Endothelial cell of umbilical vein (primary cell): Measurements from ENCODE around the gene HDLBP. TPM values are rescaled to one million over a fixed set of nuclear protein-coding genes. Genes with fewer than 3 reads are reported as not detected.

Experiments
- BruUV-seq: library from RNA; stranded (reverse); fragments of 400-500 nt; replicated peaks from 2 replicates; lab custom pipeline; 2021; lab: Mats Ljungman, UMichigan
- CTCF ChIA-PET: fragments of 300-600, 350-600 bp; sonication (Branson Sonifier 250); formaldehyde crosslinking; loops from one replicate; lab custom pipeline; 2021; ENCODE audit warnings: antibody characterized with exemption, inconsistent platforms; lab: Charles Lee
- POLR2A ChIA-PET: fragments of 300-600, 350-600 bp; sonication (Branson Sonifier 250); formaldehyde crosslinking; loops from one replicate; lab custom pipeline; 2021; ENCODE audit warnings: antibody characterized with exemption, inconsistent platforms; lab: Charles Lee
- DNase-seq: peaks from one replicate; pipeline ENCODE4 v3.0.0-alpha.2; 2011; ENCODE audit warnings: low read depth, low spot score
- FAIRE-seq: peaks from 2 replicates; lab custom pipeline; 2011; peaks lifted over from hg19 to GRCh38; lab: Jason Lieb, UNC
- H2AFZ ChIP-seq: 2 replicates; pipeline ENCODE4 v1.6.0; 2012; ENCODE audit warnings: low read depth, low read length, control low read depth, inconsistent platforms
- H3K27ac ChIP-seq: 2 replicates; pipeline ENCODE4 v1.5.1; 2011; ENCODE audit warnings: low read depth, mild to moderate bottlenecking, control low read depth, low read length, moderate library complexity; ENCODE audit not compliant: insufficient read depth
- H3K27me3 ChIP-seq, 2 experiments: 2 replicates each; pipeline versions ENCODE4 v1.6.0 to v1.6.1; 2011; ENCODE audit warnings: low read length in 2 of 2, mixed read lengths in 1 of 2; ENCODE audit not compliant: control insufficient read depth in 2 of 2, insufficient read depth in 2 of 2
- H3K36me3 ChIP-seq, 2 experiments: 2 replicates in 1 of 2; 3 replicates in 1 of 2; pipeline ENCODE4 v1.5.1; 2011; ENCODE audit warnings: low read length in 2 of 2, mild to moderate bottlenecking in 1 of 2, moderate library complexity in 1 of 2; ENCODE audit not compliant: control insufficient read depth in 2 of 2, insufficient read depth in 2 of 2; ENCODE audit errors: extremely low read depth in 1 of 2
- H3K4me1 ChIP-seq: 3 replicates; pipeline ENCODE4 v1.5.1; 2011; ENCODE audit warnings: mild to moderate bottlenecking, low read length; ENCODE audit not compliant: control insufficient read depth, insufficient read depth; ENCODE audit errors: extremely low read depth
- H3K4me2 ChIP-seq: 2 replicates; pipeline ENCODE4 v1.6.1; 2011; ENCODE audit warnings: low read length, control low read depth, mixed read lengths; ENCODE audit not compliant: insufficient read depth
- H3K4me3 ChIP-seq, 3 experiments: fragments of 200-600 bp in 1 of 3; sonication (generic), shearing (Covaris generic) in 1 of 3; replicated peaks in 1 of 3; 2 replicates each; pipeline ENCODE4 v1.5.1; 2011 to 2016; ENCODE audit warnings: control low read depth in 3 of 3, low read length in 3 of 3, mild to moderate bottlenecking in 2 of 3, inconsistent platforms in 1 of 3, low read depth in 1 of 3, moderate library complexity in 1 of 3; ENCODE audit not compliant: insufficient read depth in 1 of 3
- H3K79me2 ChIP-seq: 2 replicates; pipeline ENCODE4 v1.6.0; 2012; ENCODE audit warnings: low read length, inconsistent platforms; ENCODE audit not compliant: control insufficient read depth, insufficient read depth
- H3K9ac ChIP-seq: replicated peaks from 2 replicates; pipeline ENCODE3; 2011; ENCODE audit warnings: low read length, control low read depth; ENCODE audit not compliant: insufficient read depth; ENCODE audit errors: extremely low read depth
- H3K9me1 ChIP-seq: replicated peaks from 3 replicates; pipeline ENCODE4 v1.6.0; 2011; ENCODE audit warnings: mild to moderate bottlenecking, low read length; ENCODE audit not compliant: control insufficient read depth, insufficient read depth; ENCODE audit errors: extremely low read depth
- H3K9me3 ChIP-seq: replicated peaks from 2 replicates; pipeline ENCODE4 v1.5.1; 2012; ENCODE audit warnings: low read length, inconsistent platforms; ENCODE audit not compliant: control insufficient read depth, insufficient read depth
- H4K20me1 ChIP-seq: replicated peaks from 2 replicates; pipeline ENCODE3; 2011; ENCODE audit warnings: mild to moderate bottlenecking, low read length; ENCODE audit not compliant: control insufficient read depth, insufficient read depth; ENCODE audit errors: extremely low read depth
- EZH2 ChIP-seq: IDR thresholded peaks from 2 replicates; pipeline ENCODE4 v1.6.1; 2012; ENCODE audit warnings: borderline replicate concordance, low read depth, mild to moderate bottlenecking, moderate library complexity, low read length, inconsistent platforms; ENCODE audit not compliant: severe bottlenecking
- FOS ChIP-seq: IDR thresholded peaks from 2 replicates; pipeline ENCODE4 v1.6.1; 2011; ENCODE audit warnings: mild to moderate bottlenecking, low read length, moderate library complexity, borderline replicate concordance; ENCODE audit not compliant: insufficient read depth
- GATA2 ChIP-seq: IDR thresholded peaks from 2 replicates; pipeline ENCODE4 v1.7.0; 2011; ENCODE audit warnings: low read depth, mild to moderate bottlenecking, moderate library complexity, mixed read lengths, low read length; ENCODE audit not compliant: insufficient read length, insufficient read depth
- JUN ChIP-seq: IDR thresholded peaks from 2 replicates; pipeline ENCODE4 v1.6.1; 2011; ENCODE audit warnings: borderline replicate concordance, low read depth; ENCODE audit not compliant: insufficient read length, insufficient read depth
- MYC ChIP-seq: IDR thresholded peaks from one replicate; pipeline ENCODE4 v1.6.1; 2011; ENCODE audit warnings: mild to moderate bottlenecking, low read depth, low read length
- POLR2A ChIP-seq: IDR thresholded peaks from 2 replicates; pipeline ENCODE4 v1.6.1; 2012; ENCODE audit warnings: low read depth, mild to moderate bottlenecking, control low read depth, low read length
- POLR2AphosphoS5 ChIP-seq: IDR thresholded peaks from 2 replicates; pipeline ENCODE4 v1.6.1; 2012; ENCODE audit warnings: low read depth, mild to moderate bottlenecking, control low read depth, low read length, moderate library complexity; ENCODE audit not compliant: insufficient read depth
- dilution Hi-C: fragments of 300-500 bp; cut with MboI; formaldehyde crosslinking; loops from one replicate; pipeline ENCODE4 v1.15.0; 2019; ENCODE audit warnings: low sequenced_read_pairs; ENCODE audit not compliant: extremely low pct_ligation_motif_present
- intact Hi-C: fragments of 100-400 bp; cut with micrococcal nuclease; formaldehyde crosslinking; loops from one replicate; pipeline ENCODE4 v1.10.0; 2022
- polyA plus RNA-seq, 4 experiments: library from polyadenylated mRNA; depleted of rRNA in 3 of 4; stranded (reverse) in 3 of 4; unstranded in 1 of 4; fragments of >200 nt; gene quantifications; 2 replicates each; pipeline versions ENCODE4 v1.2.1 to v1.2.3, GENCODE V29; 2011 to 2012; ENCODE audit warnings: missing spikeins in 1 of 4
- total RNA-seq: library from RNA; stranded (reverse); gene quantifications from 2 replicates; pipeline ENCODE4 v1.2.3, GENCODE V29; 2021
- TF ChIP-seq, protein P1 (sequence below), 2 donors: IDR thresholded peaks; 1 replicate in 1 of 2; 2 replicates in 1 of 2; pipeline ENCODE4 v1.5.1; 2011; ENCODE audit warnings: low read length in 2 of 2, mild to moderate bottlenecking in 2 of 2, moderate library complexity in 2 of 2, control low read depth in 1 of 2, inconsistent platforms in 1 of 2, low read depth in 1 of 2; ENCODE audit not compliant: insufficient read depth in 1 of 2; ENCODE audit errors: extremely low read depth in 1 of 2
- TF ChIP-seq, protein P2 (sequence below): IDR thresholded peaks from 2 replicates; pipeline ENCODE4 v1.6.1; 2011; ENCODE audit not compliant: insufficient read depth, insufficient read length

HDLBP gene
- total and polyA plus RNA-seq, 2 donors (not counting 3 experiments of a cell fraction or from before 2014, with no cell fraction given), result 379 to 569 TPM

DNA sequence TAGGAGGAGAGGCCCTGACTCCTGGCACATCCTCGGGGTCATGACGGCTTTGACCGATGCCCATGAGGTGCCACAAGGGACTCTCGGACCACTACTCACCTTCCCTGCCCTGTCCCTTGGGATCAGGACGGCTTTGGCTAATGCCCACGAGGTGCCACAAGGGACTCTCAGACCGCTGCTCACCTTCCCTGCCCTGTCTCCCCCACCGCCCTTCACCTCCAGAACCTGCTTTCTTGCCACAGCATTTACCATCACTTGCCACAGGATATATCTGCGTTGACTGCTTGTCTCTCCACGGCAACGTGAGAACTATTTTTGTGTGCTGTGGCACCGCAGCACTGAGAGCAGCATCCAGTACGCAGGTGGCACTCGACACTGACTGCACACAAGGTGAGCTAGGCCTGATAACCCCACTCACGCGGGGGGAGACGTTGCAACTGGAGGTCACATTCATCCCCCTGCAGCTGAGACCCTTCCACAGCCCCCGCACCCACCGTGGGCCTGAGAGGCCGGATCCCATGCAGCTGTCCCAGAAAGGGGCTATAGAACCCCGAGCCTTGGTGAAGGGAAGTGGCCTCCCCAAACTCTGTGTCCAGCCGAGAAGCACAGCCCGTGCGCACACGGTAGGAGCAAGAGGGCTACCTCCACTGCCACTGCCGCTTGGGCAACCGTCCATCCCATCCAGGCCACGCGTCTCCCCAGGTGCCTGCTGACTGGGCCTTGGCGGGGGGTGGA is 79.4 kb downstream of the HDLBP start:
- POLR2A ChIA-PET, result no interaction called here
- no peaks in the 10 kb centered on the region for H4K20me1 ChIP-seq

More for the DNA sequence above, 79.4 kb downstream of the HDLBP start:
- no peak overlapping the region for H3K9ac ChIP-seq
- H2AFZ ChIP-seq, result no peak overlapping the region
- TF ChIP-seq, protein P1, sequence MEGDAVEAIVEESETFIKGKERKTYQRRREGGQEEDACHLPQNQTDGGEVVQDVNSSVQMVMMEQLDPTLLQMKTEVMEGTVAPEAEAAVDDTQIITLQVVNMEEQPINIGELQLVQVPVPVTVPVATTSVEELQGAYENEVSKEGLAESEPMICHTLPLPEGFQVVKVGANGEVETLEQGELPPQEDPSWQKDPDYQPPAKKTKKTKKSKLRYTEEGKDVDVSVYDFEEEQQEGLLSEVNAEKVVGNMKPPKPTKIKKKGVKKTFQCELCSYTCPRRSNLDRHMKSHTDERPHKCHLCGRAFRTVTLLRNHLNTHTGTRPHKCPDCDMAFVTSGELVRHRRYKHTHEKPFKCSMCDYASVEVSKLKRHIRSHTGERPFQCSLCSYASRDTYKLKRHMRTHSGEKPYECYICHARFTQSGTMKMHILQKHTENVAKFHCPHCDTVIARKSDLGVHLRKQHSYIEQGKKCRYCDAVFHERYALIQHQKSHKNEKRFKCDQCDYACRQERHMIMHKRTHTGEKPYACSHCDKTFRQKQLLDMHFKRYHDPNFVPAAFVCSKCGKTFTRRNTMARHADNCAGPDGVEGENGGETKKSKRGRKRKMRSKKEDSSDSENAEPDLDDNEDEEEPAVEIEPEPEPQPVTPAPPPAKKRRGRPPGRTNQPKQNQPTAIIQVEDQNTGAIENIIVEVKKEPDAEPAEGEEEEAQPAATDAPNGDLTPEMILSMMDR (IDR thresholded peaks at IDR 0.05; ENCODE audit: extremely low read depth in 1 of 2, insufficient read depth in 1 of 2, low read depth in 1 of 2, low read length in 2 of 2), result no peak
- TF ChIP-seq EZH2 (no peak), FOS (no peak), POLR2A (no peak), MYC (no peak), POLR2AphosphoS5 (no peak), JUN (no peak), GATA2 (no peak)
- TF ChIP-seq, protein P2, sequence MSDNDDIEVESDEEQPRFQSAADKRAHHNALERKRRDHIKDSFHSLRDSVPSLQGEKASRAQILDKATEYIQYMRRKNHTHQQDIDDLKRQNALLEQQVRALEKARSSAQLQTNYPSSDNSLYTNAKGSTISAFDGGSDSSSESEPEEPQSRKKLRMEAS, result no peak
- no peak for DNase-seq
- BruUV-seq, result no TSS peak
- H3K4me1 ChIP-seq, result peaks cover 6% of the 10 kb centered on the region
- H3K4me3 ChIP-seq, result no peak overlapping the region
- H3K27ac ChIP-seq, result no peak overlapping the region
- H3K9me3 ChIP-seq, result no peaks in the 10 kb centered on the region
- H3K9me1 ChIP-seq, result no peaks in the 10 kb centered on the region
- intact Hi-C loops (no loop called here), dilution Hi-C loops (no loop called here)
- H3K36me3 ChIP-seq, result peaks cover 36 to 82% of the 10 kb centered on the region in 2 experiments
- CTCF ChIA-PET, result interaction anchor here (1.0 kb wide), 1 partner anchor 385 kb away, joined by 3 read pairs; no protein-coding TSS in a partner anchor
- no peak for FAIRE-seq
- peaks cover 2% of the 10 kb centered on the region for H3K79me2 ChIP-seq
- no peak overlapping the region for H3K4me2 ChIP-seq
- H3K27me3 ChIP-seq, result no peaks in the 10 kb centered on the region
